Activated CD4-positive, alpha-beta T cell treated with anti-CD3 and anti-CD28 coated beads, Interleukin-2, Interleukin-6, amounts not matched to agents 100 ng/mL and 50 ng/mL, durations not matched to agents 16 hours and 8 hours (primary cell): ENCODE data around the gene SND1.
"Not testable (repeated sequence)": the region's sequence is repeated elsewhere in the genome, so short reads cannot be mapped to it uniquely, and the experiment has no call there.

ENCODE experiments used
- DNase-seq: peaks from one replicate; pipeline ENCODE4 v3.0.0-alpha.2; 2020

Gene SND1

GRCh38 chr7:127653396-127653795, 1.4 kb downstream of the SND1 start:
- no peak for DNase-seq

GRCh38 chr7:127654404-127655394, 2.7 kb downstream of the SND1 start:
- peak; percentile 28 for DNase-seq

GRCh38 chr7:127655720-127656119, 3.7 kb downstream of the SND1 start:
- no peak for DNase-seq

- DNase-seq = no peak
Observed at GRCh38 chr7:127657500-127657899, 5.5 kb downstream of the SND1 start.

- no peak for DNase-seq
Observed at GRCh38 chr7:127658970-127659630, 7.1 kb downstream of the SND1 start.

- no peak for DNase-seq
Observed at GRCh38 chr7:127665922-127666321, 13.9 kb downstream of the SND1 start.

- DNase-seq = no peak
Observed at GRCh38 chr7:127666602-127667001, 14.6 kb downstream of the SND1 start.

- peak; percentile 36 for DNase-seq
Observed at GRCh38 chr7:127667017-127667670, 15.2 kb downstream of the SND1 start.

- no peak for DNase-seq
Observed at GRCh38 chr7:127667759-127668530, 16.0 kb downstream of the SND1 start.

- DNase-seq = no peak
Observed at GRCh38 chr7:127671341-127671740, 19.3 kb downstream of the SND1 start.

- DNase-seq = no peak
Observed at GRCh38 chr7:127673902-127674301, 21.9 kb downstream of the SND1 start.

GRCh38 chr7:127674361-127674760, 22.4 kb downstream of the SND1 start:
- no peak for DNase-seq

GRCh38 chr7:127674923-127675322, 22.9 kb downstream of the SND1 start:
- DNase-seq = not testable (repeated sequence)

GRCh38 chr7:127675721-127676120, 23.7 kb downstream of the SND1 start:
- no peak for DNase-seq

- no peak for DNase-seq
Observed at GRCh38 chr7:127677433-127678230, 25.6 kb downstream of the SND1 start.

GRCh38 chr7:127678337-127678736, 26.3 kb downstream of the SND1 start:
- DNase-seq = no peak

GRCh38 chr7:127678947-127679346, 27.0 kb downstream of the SND1 start:
- peak; percentile 47 for DNase-seq

- DNase-seq = no peak
Observed at GRCh38 chr7:127680983-127681382, 29.0 kb downstream of the SND1 start.

GRCh38 chr7:127682140-127682539, 30.1 kb downstream of the SND1 start:
- DNase-seq = no peak

GRCh38 chr7:127683776-127684681, 32.0 kb downstream of the SND1 start:
- DNase-seq = no peak
